ENCODE data around the gene QRICH1. TPM values are rescaled to one million over a fixed set of nuclear protein-coding genes. Genes with fewer than 3 reads are reported as not detected.

Gene QRICH1
- total and polyA plus RNA-seq, 2 of the 4 experiments (the other 2 are of a cell fraction), result 62.7 to 77.3 TPM

- no peak for TF ChIP-seq ELK1 (IDR thresholded peaks at IDR 0.05; ENCODE audit: borderline replicate concordance, low read depth, low read length)
Observed at GRCh38 chr3:49093853-49094767, at the start of gene QRICH1 (continued).

- Histone ChIP-seq H3K9me1 (ENCODE audit: insufficient read depth, low read length) (peaks cover under 1% of the 10 kb centered on the region; the same call in 1 of the 2 replicates), H3K4ac (ENCODE audit: low read depth, low read length) (no peak overlapping the region), H2AK5ac (ENCODE audit: low read depth, low read length) (no peak overlapping the region), H3K23ac (ENCODE audit: low read depth, low read length) (no peak overlapping the region), H4K5ac (ENCODE audit: low read depth, low read length) (no peak overlapping the region), H4K20me1 (ENCODE audit: insufficient read depth, low read length) (no peaks in the 10 kb centered on the region), H3K4me2 (ENCODE audit: low read depth, low read length) (no peak overlapping the region), H3K18ac (ENCODE audit: low read depth, low read length) (no peak overlapping the region), H4K91ac (ENCODE audit: insufficient read depth, low read depth, low read length) (no peak overlapping the region), H3K9me3 (ENCODE audit: control insufficient read depth, insufficient read depth, low read length) (peaks cover 6% of the 10 kb centered on the region), H3K14ac (replicated peaks; ENCODE audit: low read depth, low read length) (no peak overlapping the region), H3K36me3 (ENCODE audit: control insufficient read depth, insufficient read depth, low read length) (no peaks in the 10 kb centered on the region), H4K8ac (ENCODE audit: low read depth in 2 of 2, low read length in 2 of 2) (no peak overlapping the region), H2BK5ac (ENCODE audit: low read depth, low read length, poor library complexity, severe bottlenecking) (no peak overlapping the region), H3K4me1 (ENCODE audit: control insufficient read depth, insufficient read depth, low read length) (no peaks in the 10 kb centered on the region), H3K27ac (ENCODE audit: insufficient read depth, low read length) (no peak overlapping the region), H2AK9ac (replicated peaks; ENCODE audit: low read depth, low read length, poor library complexity) (peak overlapping the region; percentile 24), H3K4me3 (ENCODE audit: insufficient read depth, low read depth, low read length) (no peak overlapping the region), H3K79me1 (ENCODE audit: low read depth in 1 of 2, low read length in 2 of 2) (no peaks in the 10 kb centered on the region), H2BK20ac (ENCODE audit: low read depth, low read length) (no peak overlapping the region), H3K9ac (ENCODE audit: low read depth, low read length) (no peak overlapping the region), H2AFZ (replicated peaks; ENCODE audit: low read length, poor library complexity) (peak overlapping the region; percentile 3), H3K56ac (ENCODE audit: extremely low read depth, insufficient read depth, low read length) (no peak overlapping the region), H2BK15ac (ENCODE audit: low read depth, low read length) (no peak overlapping the region), H3K27me3 (ENCODE audit: control insufficient read depth, insufficient read depth, low read length) (peaks cover 7% of the 10 kb centered on the region), H2BK120ac (ENCODE audit: low read depth, low read length) (no peak overlapping the region)
- dilution Hi-C loops (cut with HindIII; ENCODE audit: low sequenced_read_pairs, unreplicated experiment) (no loop called here), in situ Hi-C loops (cut with MboI; ENCODE audit: low sequenced_read_pairs) (no loop called here), intact Hi-C loops (cut with micrococcal nuclease) (no loop called here)
- whole genome bisulfite sequencing, 2 experiments (ENCODE audit: extremely low coverage in 2 of 2, insufficient read length in 1 of 2), result no CpG with 5 or more reads among the region's 3 CpGs
- DNase-seq (no peak), ATAC-seq (ENCODE audit: low read depth) (no peak)
- no TSS peak for BruUV-seq (replicated peaks)
- CTCF ChIA-PET, result no interaction called here
- POLR2A ChIA-PET (ENCODE audit: unreplicated experiment), result no interaction called here
- TF ChIP-seq RAD21 (IDR thresholded peaks at IDR 0.05; ENCODE audit: low read length), result no peak
- TF ChIP-seq BHLHE40 (IDR thresholded peaks at IDR 0.05; ENCODE audit: low read depth, low read length), result no peak
- TF ChIP-seq NFE2L2 (IDR thresholded peaks at IDR 0.05; ENCODE audit: low read depth, low read length), result no peak
- TF ChIP-seq MXI1 (IDR thresholded peaks at IDR 0.05; ENCODE audit: borderline replicate concordance, low read depth, low read length), result no peak
- no peak for TF ChIP-seq CHD1 (IDR thresholded peaks at IDR 0.05; ENCODE audit: low read depth, low read length)
- TF ChIP-seq CEBPB (IDR thresholded peaks at IDR 0.05; ENCODE audit: low read depth, low read length), result no peak
- no peak for TF ChIP-seq RFX5 (IDR thresholded peaks at IDR 0.05; ENCODE audit: low read depth, low read length)
- no peak for TF ChIP-seq CTCF (conservative IDR thresholded peaks at IDR 0.05; ENCODE audit: low read depth, low read length)
- TF ChIP-seq POLR2A (IDR thresholded peaks at IDR 0.05; ENCODE audit: low read depth, low read length), result no peak
- no peak for TF ChIP-seq USF2 (IDR thresholded peaks at IDR 0.05; ENCODE audit: low read depth, low read length)
- TF ChIP-seq MAZ (IDR thresholded peaks at IDR 0.05; ENCODE audit: borderline replicate concordance, low read depth, low read length), result no peak
Observed at GRCh38 chr3:49140080-49140479, 46.2 kb upstream of the QRICH1 start.
